ENCODE results near the gene ADH1C. TPM values are rescaled to one million over a fixed set of nuclear protein-coding genes. Genes with fewer than 3 reads are reported as not detected.

Gene ADH1C
- total and polyA plus RNA-seq, 7 experiments from 2014 or later = not detected

- no peaks in the 10 kb centered on the region for H3K4me1 ChIP-seq (ENCODE audit: control insufficient read depth in 2 of 2, insufficient read depth in 2 of 2, low read length in 2 of 2)
- DNase-seq = no peak
- POLR2A ChIA-PET = no interaction called here
- H3K27me3 ChIP-seq (ENCODE audit: control insufficient read depth in 2 of 2, insufficient read depth in 2 of 2, low read length in 2 of 2) = no peaks in the 10 kb centered on the region
- H3K9me3 Mint-ChIP-seq = peaks cover 0 to 1% (median 0%) of the 10 kb centered on the region in 11 donors
- no peak for ATAC-seq
- no peak overlapping the region for H3K4me3 ChIP-seq (ENCODE audit: low read length)
- H3K9me3 ChIP-seq (ENCODE audit: control insufficient read depth in 2 of 3, low read length in 3 of 3) = no peaks in the 10 kb centered on the region
- no peak overlapping the region for H3K27ac Mint-ChIP-seq
- H3K4me1 Mint-ChIP-seq = no peaks in the 10 kb centered on the region
- CTCF ChIA-PET = no interaction called here
- intact Hi-C loops (cut with micrococcal nuclease) = no loop called here
- H3K36me3 ChIP-seq (ENCODE audit: control insufficient read depth in 2 of 3, insufficient read depth in 3 of 3, low read length in 3 of 3) = no peaks in the 10 kb centered on the region
- H3K36me3 Mint-ChIP-seq = no peaks in the 10 kb centered on the region
- H3K27me3 Mint-ChIP-seq = peaks cover 0 to 17% (median 8%) of the 10 kb centered on the region in 5 donors
- no peak overlapping the region for H3K4me3 Mint-ChIP-seq
- no peak overlapping the region for H3K27ac ChIP-seq (ENCODE audit: low read depth, low read length)
These were observed 36.7 kb downstream of the ADH1C start for GRCh38 chr4:99315839-99316238.

GRCh38 chr4:99314211-99314610 is 38.3 kb downstream of the ADH1C start:
- POLR2A ChIA-PET = no interaction called here
- H3K27me3 ChIP-seq (ENCODE audit: control insufficient read depth in 2 of 2, insufficient read depth in 2 of 2, low read length in 2 of 2) = no peaks in the 10 kb centered on the region
- intact Hi-C loops (cut with micrococcal nuclease) = no loop called here
- Mint-ChIP-seq H3K9me3 (peaks cover 0 to 1% (median 0%) of the 10 kb centered on the region in 11 donors), H3K27ac (no peak overlapping the region), H3K27me3 (peaks cover 0 to 12% (median 9%) of the 10 kb centered on the region in 5 donors), H3K36me3 (no peaks in the 10 kb centered on the region), H3K4me3 (no peak overlapping the region), H3K4me1 (no peaks in the 10 kb centered on the region)
- CTCF ChIA-PET = no interaction called here
- H3K9me3 ChIP-seq (ENCODE audit: control insufficient read depth in 2 of 3, low read length in 3 of 3) = no peaks in the 10 kb centered on the region
- ATAC-seq = no peak
- no peak for DNase-seq
- H3K36me3 ChIP-seq (ENCODE audit: control insufficient read depth in 2 of 3, insufficient read depth in 3 of 3, low read length in 3 of 3) = no peaks in the 10 kb centered on the region
- H3K4me1 ChIP-seq (ENCODE audit: control insufficient read depth in 2 of 2, insufficient read depth in 2 of 2, low read length in 2 of 2) = no peaks in the 10 kb centered on the region
- H3K27ac ChIP-seq (ENCODE audit: low read depth, low read length) = no peak overlapping the region
- no peak overlapping the region for H3K4me3 ChIP-seq (ENCODE audit: low read length)

- Histone ChIP-seq H3K27me3 (ENCODE audit: control insufficient read depth in 2 of 2, insufficient read depth in 2 of 2, low read length in 2 of 2) (no peaks in the 10 kb centered on the region), H3K36me3 (ENCODE audit: control insufficient read depth in 2 of 3, insufficient read depth in 3 of 3, low read length in 3 of 3) (no peaks in the 10 kb centered on the region), H3K9me3 (ENCODE audit: control insufficient read depth in 2 of 3, low read length in 3 of 3) (no peaks in the 10 kb centered on the region), H3K4me3 (ENCODE audit: low read length) (no peak overlapping the region), H3K4me1 (ENCODE audit: control insufficient read depth in 2 of 2, insufficient read depth in 2 of 2, low read length in 2 of 2) (no peaks in the 10 kb centered on the region), H3K27ac (ENCODE audit: low read depth, low read length) (no peak overlapping the region)
- intact Hi-C loops (cut with micrococcal nuclease) = no loop called here
- Mint-ChIP-seq H3K27me3 (peaks cover 0 to 23% (median 10%) of the 10 kb centered on the region in 5 donors), H3K4me3 (no peak overlapping the region), H3K36me3 (no peaks in the 10 kb centered on the region), H3K4me1 (no peaks in the 10 kb centered on the region), H3K9me3 (peaks cover 0 to 1% (median 0%) of the 10 kb centered on the region in 11 donors), H3K27ac (no peak overlapping the region)
- CTCF ChIA-PET = no interaction called here
- ATAC-seq (no peak), DNase-seq (no peak)
- POLR2A ChIA-PET = no interaction called here
These were observed 42.2 kb downstream of the ADH1C start for GRCh38 chr4:99310389-99310788.

GRCh38 chr4:99305638-99306400 is 46.7 kb downstream of the ADH1C start:
- DNase-seq = no peak
- Mint-ChIP-seq H3K27ac (no peak overlapping the region), H3K9me3 (peaks cover 0 to 19% (median 2%) of the 10 kb centered on the region in 11 donors), H3K27me3 (peaks cover 0 to 15% (median 11%) of the 10 kb centered on the region in 5 donors), H3K36me3 (no peaks in the 10 kb centered on the region), H3K4me1 (no peaks in the 10 kb centered on the region), H3K4me3 (no peak overlapping the region)
- ChIA-PET CTCF (no interaction called here), POLR2A (no interaction called here)
- no peaks in the 10 kb centered on the region for H3K9me3 ChIP-seq (ENCODE audit: control insufficient read depth in 2 of 3, low read length in 3 of 3)
- no peak for ATAC-seq
- no peak overlapping the region for H3K27ac ChIP-seq (ENCODE audit: low read depth, low read length)
- H3K4me3 ChIP-seq (ENCODE audit: low read length) = no peak overlapping the region
- H3K27me3 ChIP-seq (ENCODE audit: control insufficient read depth in 2 of 2, insufficient read depth in 2 of 2, low read length in 2 of 2) = no peaks in the 10 kb centered on the region
- H3K4me1 ChIP-seq (ENCODE audit: control insufficient read depth in 2 of 2, insufficient read depth in 2 of 2, low read length in 2 of 2) = no peaks in the 10 kb centered on the region
- H3K36me3 ChIP-seq (ENCODE audit: control insufficient read depth in 2 of 3, insufficient read depth in 3 of 3, low read length in 3 of 3) = no peaks in the 10 kb centered on the region
- intact Hi-C loops (cut with micrococcal nuclease) = no loop called here

- H3K4me1 ChIP-seq (ENCODE audit: control insufficient read depth in 2 of 2, insufficient read depth in 2 of 2, low read length in 2 of 2) = no peaks in the 10 kb centered on the region
- no peaks in the 10 kb centered on the region for H3K27me3 ChIP-seq (ENCODE audit: control insufficient read depth in 2 of 2, insufficient read depth in 2 of 2, low read length in 2 of 2)
- ChIA-PET POLR2A (no interaction called here), CTCF (interaction anchor here (0.7 kb wide), 1 partner anchor 103 kb away, joined by 3 read pairs; no protein-coding TSS in a partner anchor)
- Mint-ChIP-seq H3K4me3 (no peak overlapping the region), H3K27ac (no peak overlapping the region), H3K9me3 (peaks cover 2 to 56% (median 18%) of the 10 kb centered on the region in 11 donors), H3K27me3 (peaks cover 0 to 8% (median 0%) of the 10 kb centered on the region in 5 donors), H3K36me3 (peaks cover 0 to 3% (median 0%) of the 10 kb centered on the region in 5 donors), H3K4me1 (no peaks in the 10 kb centered on the region)
- no peak for ATAC-seq
- no peaks in the 10 kb centered on the region for H3K36me3 ChIP-seq (ENCODE audit: control insufficient read depth in 2 of 3, insufficient read depth in 3 of 3, low read length in 3 of 3)
- intact Hi-C loops (cut with micrococcal nuclease) = no loop called here
- H3K4me3 ChIP-seq (ENCODE audit: low read length) = no peak overlapping the region
- no peaks in the 10 kb centered on the region for H3K9me3 ChIP-seq (ENCODE audit: control insufficient read depth in 2 of 3, low read length in 3 of 3)
- DNase-seq = no peak
- H3K27ac ChIP-seq (ENCODE audit: low read depth, low read length) = no peak overlapping the region
These were observed 51.0 kb downstream of the ADH1C start for GRCh38 chr4:99301376-99302164.

GRCh38 chr4:99300934-99301333 is 51.6 kb downstream of the ADH1C start:
- Histone ChIP-seq H3K4me1 (ENCODE audit: control insufficient read depth in 2 of 2, insufficient read depth in 2 of 2, low read length in 2 of 2) (no peaks in the 10 kb centered on the region), H3K9me3 (ENCODE audit: control insufficient read depth in 2 of 3, low read length in 3 of 3) (no peaks in the 10 kb centered on the region), H3K4me3 (ENCODE audit: low read length) (no peak overlapping the region), H3K27ac (ENCODE audit: low read depth, low read length) (no peak overlapping the region), H3K27me3 (ENCODE audit: control insufficient read depth in 2 of 2, insufficient read depth in 2 of 2, low read length in 2 of 2) (no peaks in the 10 kb centered on the region), H3K36me3 (ENCODE audit: control insufficient read depth in 2 of 3, insufficient read depth in 3 of 3, low read length in 3 of 3) (no peaks in the 10 kb centered on the region)
- no peak for ATAC-seq
- POLR2A ChIA-PET = no interaction called here
- peaks cover 2 to 62% (median 18%) of the 10 kb centered on the region in 11 donors for H3K9me3 Mint-ChIP-seq
- H3K4me3 Mint-ChIP-seq = no peak overlapping the region
- intact Hi-C loops (cut with micrococcal nuclease) = no loop called here
- CTCF ChIA-PET = no interaction called here
- H3K4me1 Mint-ChIP-seq = no peaks in the 10 kb centered on the region
- no peak overlapping the region for H3K27ac Mint-ChIP-seq
- H3K36me3 Mint-ChIP-seq = peaks cover 0 to 3% (median 0%) of the 10 kb centered on the region in 5 donors
- no peak for DNase-seq
- H3K27me3 Mint-ChIP-seq = peaks cover 0 to 3% (median 0%) of the 10 kb centered on the region in 5 donors

Data from naive thymus-derived CD4-positive, alpha-beta T cell (primary cell).